Testis (tissue), 3 donors: ENCODE data around the gene TMEM114. TPM values are rescaled to one million over a fixed set of nuclear protein-coding genes. Genes with fewer than 3 reads are reported as not detected.

Experiments used
- DNase-seq: peaks from one replicate; pipeline ENCODE4 v3.0.0-alpha.2; 2019
- H3K27ac ChIP-seq, 2 donors: fragments of 200-600 bp; sonication (generic); one replicate each; pipeline ENCODE4 v1.5.1; 2019
- H3K27me3 ChIP-seq: fragments of 200-600 bp; sonication (generic); one replicate; pipeline ENCODE4 v1.5.1; 2019
- H3K36me3 ChIP-seq: fragments of 200-600 bp; sonication (generic); one replicate; pipeline ENCODE4 v1.5.1; 2017; ENCODE audit warnings: low read depth; ENCODE audit errors: missing control alignments
- H3K4me1 ChIP-seq: fragments of 200-600 bp; sonication (generic); one replicate; pipeline ENCODE4 v1.5.1; 2019
- H3K4me3 ChIP-seq, 2 donors: fragments of 200-600 bp; sonication (generic); one replicate each; pipeline ENCODE4 v1.5.1; 2017 to 2019
- H3K9me3 ChIP-seq: fragments of 200-600 bp; sonication (generic); one replicate; pipeline ENCODE4 v1.5.1; 2017
- CTCF ChIP-seq, 3 experiments: fragments of 450-650 bp in 2 of 3; fragments of 200-600 bp in 1 of 3; sonication (generic) in 1 of 3; IDR thresholded peaks; one replicate each; pipeline ENCODE4 v1.5.1; 2016 to 2019; ENCODE audit warnings: antibody characterized with exemption in 3 of 3, mild to moderate bottlenecking in 2 of 3, moderate library complexity in 1 of 3
- POLR2A ChIP-seq: fragments of 450-650 bp; IDR thresholded peaks from one replicate; pipeline ENCODE4 v1.6.1; 2017; ENCODE audit warnings: antibody characterized with exemption, mild to moderate bottlenecking, moderate library complexity
- WGBS, 2 donors: methylation state at CpG; one replicate each; pipeline ENCODE4 v1.1.5; 2018; 5-methylcytosine and 5-hydroxymethylcytosine counted together
- intact Hi-C: fragments of 100-400 bp; cut with DNase I; formaldehyde crosslinking; loops from one replicate; pipeline ENCODE4 v1.15.1; 2023; ENCODE audit warnings: low total_unique reads
- polyA plus RNA-seq: library from polyadenylated mRNA; stranded (reverse); fragments of 350-450 nt; fragmentation: Illumina TruSeq; extraction: RNeasy Lipid Tissue Mini Kit (QIAGEN cat#74804); gene quantifications from one replicate; pipeline ENCODE4 v1.2.3, GENCODE V29; 2014; ENCODE audit warnings: low read depth, low replicate concordance; ENCODE audit not compliant: insufficient read depth
- total RNA-seq, 2 donors: library from RNA; depleted of rRNA; stranded (reverse); fragments of >200 nt; gene quantifications; one replicate each; pipeline ENCODE4 v1.2.3, GENCODE V29; 2016

TMEM114 gene
- total and polyA plus RNA-seq, 3 donors from 2014 or later = not detected

DNA sequence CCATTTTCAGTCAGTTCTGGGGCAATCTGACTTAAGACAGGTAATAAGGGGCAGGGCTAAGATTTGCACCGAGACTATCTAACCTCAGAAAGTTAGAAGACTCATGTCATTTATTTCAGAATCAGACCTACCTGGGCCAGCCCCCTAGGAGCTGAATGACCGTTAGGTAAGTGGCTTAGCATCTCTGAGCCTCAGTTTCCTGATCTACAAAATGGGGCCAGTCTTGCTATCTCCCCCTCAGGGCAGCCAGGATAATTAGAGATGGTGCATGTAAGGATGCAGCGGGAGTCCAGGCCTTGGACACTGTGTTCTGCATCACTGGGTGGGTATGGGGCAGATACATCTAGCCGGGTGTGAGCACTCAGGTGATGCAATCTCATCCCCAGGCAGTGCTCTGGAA, 20.8 kb upstream of the TMEM114 start:
- H3K27ac ChIP-seq = no peak overlapping the region
- H3K4me1 ChIP-seq = no peaks in the 10 kb centered on the region
- no peaks in the 10 kb centered on the region for H3K27me3 ChIP-seq
- H3K4me3 ChIP-seq = no peak overlapping the region
- 81 to 84% methylated on average over 4 of the region's 4 CpGs for WGBS, 2 donors
- intact Hi-C loops = no loop called here
- DNase-seq = no peak
- no peaks in the 10 kb centered on the region for H3K36me3 ChIP-seq
- TF ChIP-seq POLR2A (no peak), CTCF (IDR thresholded peaks at IDR 0.05) (no peak)
- no peaks in the 10 kb centered on the region for H3K9me3 ChIP-seq

- no peaks in the 10 kb centered on the region for H3K36me3 ChIP-seq
- 53 to 73% methylated on average over 9 of the region's 9 CpGs for WGBS, 2 donors
- no peaks in the 10 kb centered on the region for H3K4me1 ChIP-seq
- H3K9me3 ChIP-seq = no peaks in the 10 kb centered on the region
- H3K27me3 ChIP-seq = no peaks in the 10 kb centered on the region
- no peak for DNase-seq
- H3K27ac ChIP-seq = no peak overlapping the region
- intact Hi-C loops = no loop called here
- TF ChIP-seq CTCF (IDR thresholded peaks at IDR 0.05) (no peak), POLR2A (no peak)
- H3K4me3 ChIP-seq = no peak overlapping the region
Measured at GRCh38 chr16:8607214-8607613, 16.9 kb upstream of the TMEM114 start.

- no peak for DNase-seq
- H3K36me3 ChIP-seq = no peaks in the 10 kb centered on the region
- no peak overlapping the region for H3K4me3 ChIP-seq
- no peaks in the 10 kb centered on the region for H3K27me3 ChIP-seq
- intact Hi-C loops = no loop called here
- no peaks in the 10 kb centered on the region for H3K4me1 ChIP-seq
- no peak for TF ChIP-seq CTCF (IDR thresholded peaks at IDR 0.05)
- TF ChIP-seq POLR2A = no peak
- H3K9me3 ChIP-seq = no peaks in the 10 kb centered on the region
- H3K27ac ChIP-seq = no peak overlapping the region
Measured at GRCh38 chr16:8605554-8605953, 15.2 kb upstream of the TMEM114 start.

DNA sequence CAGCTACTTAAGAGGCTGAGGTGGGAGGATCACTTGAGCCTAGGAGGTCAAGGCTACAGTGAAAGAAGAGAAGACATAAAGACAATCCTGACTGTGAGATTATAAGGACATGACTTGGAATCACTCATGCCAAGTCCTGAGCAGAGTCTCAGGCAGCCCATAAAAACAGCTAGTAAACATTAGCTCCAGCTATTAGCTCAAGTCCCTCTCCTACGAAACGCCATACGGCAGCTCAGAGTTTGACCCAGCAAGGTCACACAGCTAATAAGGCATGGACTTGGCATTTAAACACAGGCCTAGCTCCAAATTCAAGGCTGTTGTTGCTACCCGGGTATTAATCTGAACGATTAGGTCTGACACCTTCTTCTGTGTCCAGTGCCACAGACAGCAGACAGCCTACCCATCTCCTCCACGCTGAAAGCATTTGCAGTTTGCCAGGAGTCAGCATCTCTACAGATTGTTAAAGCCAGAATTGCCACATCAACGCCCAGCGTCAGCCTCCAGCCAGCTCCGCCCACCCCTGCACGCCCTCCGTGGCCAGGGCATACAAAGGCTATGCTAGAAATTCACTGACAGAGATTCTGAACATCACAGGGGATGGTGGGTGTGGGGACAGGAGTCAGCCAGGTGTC, 9.9 kb upstream of the TMEM114 start:
- no peaks in the 10 kb centered on the region for H3K36me3 ChIP-seq
- H3K9me3 ChIP-seq = no peaks in the 10 kb centered on the region
- no peaks in the 10 kb centered on the region for H3K4me1 ChIP-seq
- intact Hi-C loops = no loop called here
- TF ChIP-seq CTCF (IDR thresholded peaks at IDR 0.05) = no peak
- no peak for TF ChIP-seq POLR2A
- H3K4me3 ChIP-seq = no peak overlapping the region
- no peaks in the 10 kb centered on the region for H3K27me3 ChIP-seq
- no peak for DNase-seq
- 61 to 74% methylated on average over 9 to 11 of the region's 11 CpGs for WGBS, 2 donors
- H3K27ac ChIP-seq = no peak overlapping the region

DNA sequence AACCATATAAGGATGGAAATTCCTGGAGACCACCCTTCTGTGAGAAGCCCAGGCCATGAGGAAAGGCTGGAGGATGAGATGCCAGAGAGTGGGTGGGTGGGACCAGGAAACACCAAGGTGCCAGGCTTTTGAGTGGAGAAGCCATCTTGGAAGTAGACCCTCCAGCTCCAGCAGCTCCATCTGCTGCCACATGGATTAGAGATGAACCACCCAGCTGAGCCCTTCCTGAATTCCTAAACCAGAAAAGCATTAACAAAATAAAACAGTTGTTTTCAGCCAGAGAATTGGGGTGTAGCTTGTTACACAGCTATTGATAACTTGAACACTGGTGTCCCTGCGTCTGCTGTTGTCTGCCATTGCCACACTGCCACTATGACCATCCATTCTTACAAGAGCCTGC, 6.3 kb upstream of the TMEM114 start:
- Histone ChIP-seq H3K36me3 (no peaks in the 10 kb centered on the region), H3K27ac (no peak overlapping the region), H3K9me3 (no peaks in the 10 kb centered on the region), H3K4me3 (no peak overlapping the region), H3K4me1 (no peaks in the 10 kb centered on the region), H3K27me3 (no peaks in the 10 kb centered on the region)
- 91 to 100% methylated on average over 1 of the region's 1 CpG for WGBS, 2 donors
- DNase-seq = no peak
- TF ChIP-seq POLR2A (no peak), CTCF (IDR thresholded peaks at IDR 0.05) (no peak)
- intact Hi-C loops = no loop called here
